RWPE2 (cell line): ENCODE results near the gene UQCR10.

Experiments
- ATAC-seq: fragments of 200-7000 bp; cut with Tn5 transposase; 3 replicates; pipeline ENCODE4 v1.9.1; 2021; ENCODE audit warnings: low read depth
- DNase-seq: peaks from one replicate; pipeline ENCODE4 v3.0.0-alpha.2; 2020; ENCODE audit warnings: low spot score
- H3K27ac ChIP-seq: fragments of 450-650 bp; 2 replicates; pipeline ENCODE4 v1.5.1; 2017; ENCODE audit warnings: mild to moderate bottlenecking; ENCODE audit not compliant: poor library complexity, severe bottlenecking
- H3K27me3 ChIP-seq: fragments of 250-450 bp; sonication (Bioruptor Pico); 2 replicates; pipeline ENCODE4 v1.5.1; 2021; ENCODE audit warnings: mild to moderate bottlenecking, moderate library complexity; ENCODE audit not compliant: insufficient read depth, poor library complexity, severe bottlenecking
- H3K36me3 ChIP-seq: fragments of 250-450 bp; sonication (Bioruptor Pico); 2 replicates; pipeline ENCODE4 v1.5.1; 2020; ENCODE audit warnings: low read depth, mild to moderate bottlenecking, moderate library complexity
- H3K4me1 ChIP-seq: fragments of 250-450 bp; sonication (Bioruptor Pico); 2 replicates; pipeline ENCODE4 v1.5.1; 2021; ENCODE audit warnings: mild to moderate bottlenecking, moderate library complexity; ENCODE audit not compliant: insufficient read depth, poor library complexity, severe bottlenecking
- H3K4me3 ChIP-seq: fragments of 250-450 bp; sonication (Bioruptor Pico); 2 replicates; pipeline ENCODE4 v1.5.1; 2021; ENCODE audit warnings: mild to moderate bottlenecking, moderate library complexity; ENCODE audit not compliant: severe bottlenecking
- H3K9me3 ChIP-seq: fragments of 250-450 bp; sonication (Bioruptor Pico); 2 replicates; pipeline ENCODE4 v1.5.1; 2021; ENCODE audit warnings: mild to moderate bottlenecking, moderate library complexity; ENCODE audit not compliant: severe bottlenecking
- TF ChIP-seq, protein P1 (sequence below): fragments of 450-650 bp; IDR thresholded peaks from one replicate; pipeline ENCODE4 v1.5.1; 2017; ENCODE audit warnings: mild to moderate bottlenecking, moderate library complexity; ENCODE audit not compliant: poor library complexity, severe bottlenecking

The UQCR10 gene

DNA sequence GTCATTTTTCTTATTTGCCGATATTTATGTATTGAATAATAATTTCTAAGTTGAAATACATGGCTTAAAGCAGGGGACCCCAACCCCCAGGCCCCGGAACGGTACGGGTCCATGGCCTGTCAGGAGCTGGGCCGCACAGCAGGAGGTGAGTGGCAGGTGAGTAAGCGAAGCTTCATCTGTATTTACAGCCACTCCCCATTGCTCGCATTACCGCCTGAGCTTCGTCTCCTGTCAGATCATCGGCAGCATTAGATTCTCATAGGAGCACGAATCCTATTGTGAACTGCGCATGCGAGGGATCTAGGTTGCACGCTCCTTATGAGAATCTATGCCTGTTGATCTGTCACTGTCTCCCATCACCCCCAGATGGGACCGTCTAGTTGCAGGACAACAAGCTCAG is 4.9 kb upstream of the UQCR10 start:
- no peaks in the 10 kb centered on the region for H3K4me1 ChIP-seq
- no peak overlapping the region for H3K27ac ChIP-seq
- H3K36me3 ChIP-seq = no peaks in the 10 kb centered on the region
- no peak overlapping the region for H3K4me3 ChIP-seq
- ATAC-seq = no peak
- no peaks in the 10 kb centered on the region for H3K27me3 ChIP-seq
- TF ChIP-seq, protein P1, sequence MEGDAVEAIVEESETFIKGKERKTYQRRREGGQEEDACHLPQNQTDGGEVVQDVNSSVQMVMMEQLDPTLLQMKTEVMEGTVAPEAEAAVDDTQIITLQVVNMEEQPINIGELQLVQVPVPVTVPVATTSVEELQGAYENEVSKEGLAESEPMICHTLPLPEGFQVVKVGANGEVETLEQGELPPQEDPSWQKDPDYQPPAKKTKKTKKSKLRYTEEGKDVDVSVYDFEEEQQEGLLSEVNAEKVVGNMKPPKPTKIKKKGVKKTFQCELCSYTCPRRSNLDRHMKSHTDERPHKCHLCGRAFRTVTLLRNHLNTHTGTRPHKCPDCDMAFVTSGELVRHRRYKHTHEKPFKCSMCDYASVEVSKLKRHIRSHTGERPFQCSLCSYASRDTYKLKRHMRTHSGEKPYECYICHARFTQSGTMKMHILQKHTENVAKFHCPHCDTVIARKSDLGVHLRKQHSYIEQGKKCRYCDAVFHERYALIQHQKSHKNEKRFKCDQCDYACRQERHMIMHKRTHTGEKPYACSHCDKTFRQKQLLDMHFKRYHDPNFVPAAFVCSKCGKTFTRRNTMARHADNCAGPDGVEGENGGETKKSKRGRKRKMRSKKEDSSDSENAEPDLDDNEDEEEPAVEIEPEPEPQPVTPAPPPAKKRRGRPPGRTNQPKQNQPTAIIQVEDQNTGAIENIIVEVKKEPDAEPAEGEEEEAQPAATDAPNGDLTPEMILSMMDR = no peak
- no peaks in the 10 kb centered on the region for H3K9me3 ChIP-seq
- DNase-seq = no peak

DNA sequence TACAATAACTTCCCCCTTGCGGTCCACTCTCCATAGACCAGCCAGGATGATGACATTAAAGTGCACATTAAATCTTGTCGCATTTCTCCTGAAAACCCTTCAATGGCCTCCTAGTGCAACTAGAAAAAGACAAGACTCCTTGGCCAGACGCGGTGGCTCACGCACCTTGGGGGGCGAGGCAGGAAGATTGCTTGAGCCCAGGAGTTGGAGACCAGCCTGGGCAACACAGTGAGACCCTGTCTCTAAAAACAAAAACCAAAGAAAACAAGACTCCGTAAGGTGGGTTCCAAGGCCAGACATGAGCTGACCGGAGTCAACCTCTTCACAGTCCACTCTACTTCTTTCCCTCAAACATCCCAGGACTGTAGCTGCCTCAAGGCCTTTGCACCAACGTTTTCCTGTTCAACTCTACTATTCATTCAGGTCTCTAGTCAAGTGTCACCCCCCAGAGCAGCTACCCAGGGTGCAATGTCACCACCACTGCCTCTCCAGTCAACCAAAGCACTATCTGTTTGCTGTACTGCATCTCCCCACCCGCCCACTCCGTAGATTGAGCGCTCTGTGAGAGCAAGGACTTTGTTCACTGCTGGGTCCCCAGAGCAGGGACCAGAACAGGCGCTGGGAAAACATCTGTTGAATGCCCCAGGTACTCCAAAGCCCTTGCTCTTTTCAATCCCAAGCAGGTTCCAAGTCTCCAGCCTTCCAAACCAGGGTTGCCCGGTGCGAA is 1.1 kb upstream of the UQCR10 start:
- H3K36me3 ChIP-seq = peaks cover 23% of the 10 kb centered on the region
- H3K4me3 ChIP-seq = peak overlapping the region; percentile 71
- H3K27ac ChIP-seq = peak overlapping the region; percentile 56
- no peaks in the 10 kb centered on the region for H3K4me1 ChIP-seq
- no peaks in the 10 kb centered on the region for H3K27me3 ChIP-seq
- TF ChIP-seq, protein P1 = no peak
- H3K9me3 ChIP-seq = no peaks in the 10 kb centered on the region
- DNase-seq = no peak
- no peak; the same call in 2 of the 3 replicates for ATAC-seq

DNA sequence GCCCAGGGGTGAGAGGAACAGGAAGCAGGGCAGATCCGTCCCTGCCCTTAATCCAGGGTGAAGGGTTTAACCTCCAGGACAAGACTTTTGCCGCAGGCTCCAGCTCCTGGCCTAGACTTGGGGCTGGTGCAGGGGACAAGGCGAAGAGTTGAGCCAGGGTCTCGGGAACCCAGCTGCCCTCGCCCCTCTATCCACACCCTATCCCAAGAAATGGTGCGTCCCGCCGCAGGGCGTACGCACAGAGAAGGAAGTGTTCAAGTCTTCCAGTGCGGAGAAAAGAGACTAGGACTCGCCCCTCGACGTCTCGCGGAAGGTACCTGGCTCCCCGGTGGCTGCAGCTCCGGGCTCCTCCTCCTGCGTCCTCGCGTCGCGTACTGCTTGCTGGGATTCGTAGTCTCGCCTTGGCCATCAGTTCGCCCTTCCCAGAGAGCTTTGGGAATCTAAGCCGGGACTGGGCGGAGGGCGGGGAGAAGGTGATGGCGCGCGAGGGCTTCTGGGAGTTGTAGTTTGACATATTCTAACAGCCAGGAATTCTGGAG is 468 bp upstream of the UQCR10 start, which contains the start of gene ZMAT5:
ZMAT5 (minus strand) TSS at position 376 of the 539 bp plus-strand sequence. CDS start 18,463 bp downstream, outside the sequence.
- no peaks in the 10 kb centered on the region for H3K9me3 ChIP-seq
- TF ChIP-seq, protein P1 = no peak
- peak within 1 kb of the TSS; percentile 71 for H3K4me3 ChIP-seq
- ATAC-seq = peak; percentile 97
- H3K27me3 ChIP-seq = no peaks in the 10 kb centered on the region
- peak; percentile 98 for DNase-seq
- peaks cover 23% of the 10 kb centered on the region for H3K36me3 ChIP-seq
- peak within 1 kb of the TSS; percentile 56 for H3K27ac ChIP-seq
- H3K4me1 ChIP-seq = no peaks in the 10 kb centered on the region

DNA sequence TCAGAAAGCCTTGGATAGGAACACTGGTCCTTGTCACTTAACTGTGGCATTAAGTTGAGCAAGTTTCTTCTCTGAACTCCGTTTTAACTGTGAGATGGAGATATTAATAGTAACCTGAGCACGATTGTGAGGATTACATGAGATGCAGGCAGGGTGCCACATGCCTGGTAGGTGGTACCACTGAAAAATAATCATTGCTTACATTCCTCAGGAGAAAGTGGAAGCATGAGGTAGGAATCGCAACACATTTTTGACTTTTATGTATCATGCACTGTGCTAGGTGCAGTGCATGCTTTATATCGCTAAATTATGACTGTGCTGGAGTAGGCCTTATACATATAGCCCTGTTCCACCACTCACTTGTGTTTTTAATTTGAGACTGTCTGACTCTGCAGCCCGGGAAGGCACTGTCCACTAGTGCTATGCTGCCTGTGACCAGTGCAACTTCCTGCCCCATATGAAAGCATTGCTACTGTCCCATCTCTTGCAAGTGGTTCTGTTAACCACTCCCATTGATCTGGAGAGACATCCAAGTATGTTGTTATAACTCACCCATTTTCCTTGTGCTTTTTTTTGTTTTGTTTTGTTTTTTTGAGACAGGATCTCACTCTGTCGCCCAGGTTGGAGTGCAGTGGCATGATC is 1.0 kb downstream of the UQCR10 start:
- DNase-seq = no peak
- Histone ChIP-seq H3K9me3 (no peaks in the 10 kb centered on the region), H3K27ac (peak overlapping the region; percentile 56), H3K27me3 (no peaks in the 10 kb centered on the region), H3K4me1 (peaks cover 1% of the 10 kb centered on the region), H3K4me3 (peak overlapping the region; percentile 71), H3K36me3 (peaks cover 23% of the 10 kb centered on the region)
- no peak for ATAC-seq
- TF ChIP-seq, protein P1 = no peak
